Measurements from ENCODE around the gene CLCA2. TPM values are rescaled to one million over a fixed set of nuclear protein-coding genes. Genes with fewer than 3 reads are reported as not detected.

CLCA2 gene
- total and polyA plus RNA-seq, 2 donors (not counting 3 experiments of a cell fraction or from before 2014, with no cell fraction given) = 0.01 to 0.11 TPM

GRCh38 chr1:86419277-86419903 lies 4.6 kb upstream of the CLCA2 start:
- dilution Hi-C loops (cut with MboI; ENCODE audit: extremely low pct_ligation_motif_present, low sequenced_read_pairs) = no loop called here
- POLR2A ChIA-PET = no interaction called here

More at GRCh38 chr1:86419277-86419903, 4.6 kb upstream of the CLCA2 start:
- no peaks in the 10 kb centered on the region for H3K36me3 ChIP-seq (ENCODE audit: control insufficient read depth in 2 of 2, extremely low read depth in 1 of 2, insufficient read depth in 2 of 2, low read length in 2 of 2)
- H3K79me2 ChIP-seq (ENCODE audit: control insufficient read depth, insufficient read depth, low read length) = no peaks in the 10 kb centered on the region
- CTCF ChIA-PET = no interaction called here
- DNase-seq (ENCODE audit: low read depth, low spot score) = no peak
- no peaks in the 10 kb centered on the region for H3K9me3 ChIP-seq (replicated peaks; ENCODE audit: control insufficient read depth, insufficient read depth, low read length)
- no peak for TF ChIP-seq GATA2 (IDR thresholded peaks at IDR 0.05; ENCODE audit: insufficient read depth, insufficient read length, low read depth, low read length)
- TF ChIP-seq CTCF (IDR thresholded peaks at IDR 0.05; ENCODE audit: extremely low read depth in 1 of 2, insufficient read depth in 1 of 2, low read depth in 1 of 2, low read length in 2 of 2) = peak; percentile 6 to 35
- no peak for TF ChIP-seq POLR2A (IDR thresholded peaks at IDR 0.05; ENCODE audit: low read depth, low read length)
- no TSS peak for BruUV-seq (replicated peaks)
- H4K20me1 ChIP-seq (replicated peaks; ENCODE audit: control insufficient read depth, extremely low read depth, insufficient read depth, low read length) = no peaks in the 10 kb centered on the region
- H2AFZ ChIP-seq (ENCODE audit: low read depth, low read length) = no peak overlapping the region
- no peak for FAIRE-seq
- H3K27ac ChIP-seq (ENCODE audit: insufficient read depth, low read depth, low read length) = no peak overlapping the region
- peaks cover 4% of the 10 kb centered on the region for H3K4me1 ChIP-seq (ENCODE audit: control insufficient read depth, extremely low read depth, insufficient read depth, low read length)
- no peaks in the 10 kb centered on the region for H3K9me1 ChIP-seq (replicated peaks; ENCODE audit: control insufficient read depth, extremely low read depth, insufficient read depth, low read length)
- H3K4me3 ChIP-seq (replicated peaks in 1 of 3; ENCODE audit: insufficient read depth in 1 of 3, low read depth in 1 of 3, low read length in 3 of 3) = no peak overlapping the region
- H3K4me2 ChIP-seq (ENCODE audit: insufficient read depth, low read length) = no peak overlapping the region
- no peak overlapping the region for H3K9ac ChIP-seq (replicated peaks; ENCODE audit: extremely low read depth, insufficient read depth, low read length)
- H3K27me3 ChIP-seq (ENCODE audit: control insufficient read depth in 2 of 2, insufficient read depth in 2 of 2, low read length in 2 of 2) = no peaks in the 10 kb centered on the region
- intact Hi-C loops (cut with micrococcal nuclease) = loop anchor here (1.0 to 2.0 kb wide), 2 partner anchors 82 to 89 kb away; no protein-coding TSS in a partner anchor
